H9 (cell line): ENCODE data around the gene PTPRN2. TPM values are rescaled to one million over a fixed set of nuclear protein-coding genes. Genes with fewer than 3 reads are reported as not detected.

ENCODE experiments used
- DNase-seq: peaks from one replicate; pipeline ENCODE4 v3.0.0-alpha.2; 2017
- H2AFZ ChIP-seq: one replicate; pipeline ENCODE4 v1.6.1; 2013; ENCODE audit warnings: mild to moderate bottlenecking, low read length, control low read depth, moderate library complexity
- H2AK5ac ChIP-seq: 2 replicates; pipeline ENCODE4 v1.6.1; 2013; ENCODE audit warnings: low read length, control low read depth, mixed read lengths; ENCODE audit not compliant: insufficient read length
- H2BK120ac ChIP-seq: one replicate; pipeline ENCODE4 v1.6.1; 2013; ENCODE audit warnings: low read depth, mild to moderate bottlenecking, low read length, control low read depth, inconsistent platforms; ENCODE audit not compliant: poor library complexity, severe bottlenecking
- H2BK12ac ChIP-seq: 2 replicates; pipeline ENCODE4 v1.6.1; 2013; ENCODE audit warnings: low read length, control low read depth, mixed read lengths, low read depth; ENCODE audit not compliant: insufficient read length
- H2BK15ac ChIP-seq: 2 replicates; pipeline ENCODE4 v1.6.1; 2013; ENCODE audit warnings: low read depth, low read length, control low read depth
- H2BK20ac ChIP-seq: one replicate; pipeline ENCODE4 v1.6.1; 2013; ENCODE audit warnings: low read depth, mild to moderate bottlenecking, low read length, control low read depth, inconsistent platforms; ENCODE audit not compliant: poor library complexity, severe bottlenecking
- H2BK5ac ChIP-seq: 2 replicates; pipeline ENCODE4 v1.6.1; 2013; ENCODE audit warnings: low read length, control low read depth, mixed read lengths; ENCODE audit not compliant: insufficient read length
- H3K14ac ChIP-seq: 2 replicates; pipeline ENCODE4 v1.6.1; 2013; ENCODE audit warnings: low read length, control low read depth; ENCODE audit not compliant: insufficient read depth
- H3K18ac ChIP-seq: 2 replicates; pipeline ENCODE4 v1.6.1; 2013; ENCODE audit warnings: low read depth, mild to moderate bottlenecking, mixed read lengths, low read length, control low read depth; ENCODE audit not compliant: insufficient read length
- H3K23ac ChIP-seq: 2 replicates; pipeline ENCODE4 v1.6.1; 2013; ENCODE audit warnings: low read length, control low read depth, mixed read lengths, low read depth; ENCODE audit not compliant: insufficient read length
- H3K23me2 ChIP-seq: 2 replicates; pipeline ENCODE4 v1.6.1; 2013; ENCODE audit warnings: low read depth, mild to moderate bottlenecking, mixed read lengths, low read length, control low read depth; ENCODE audit not compliant: insufficient read length, poor library complexity, severe bottlenecking
- H3K27ac ChIP-seq: 2 replicates; pipeline ENCODE4 v1.5.1; 2013; ENCODE audit warnings: low read length, control low read depth, mixed read lengths, low read depth; ENCODE audit not compliant: insufficient read length
- H3K27me3 ChIP-seq: 2 replicates; pipeline ENCODE4 v1.6.1; 2013; ENCODE audit warnings: low read length, control low read depth, inconsistent platforms; ENCODE audit not compliant: insufficient read depth
- H3K4ac ChIP-seq: 2 replicates; pipeline ENCODE4 v1.6.1; 2013; ENCODE audit warnings: low read depth, mild to moderate bottlenecking, control low read depth, inconsistent platforms, low read length, moderate library complexity
- H3K4me1 ChIP-seq: 2 replicates; pipeline ENCODE4 v1.6.1; 2013; ENCODE audit warnings: low read length, control low read depth, inconsistent platforms; ENCODE audit not compliant: insufficient read depth
- H3K4me2 ChIP-seq: 2 replicates; pipeline ENCODE4 v1.6.1; 2013; ENCODE audit warnings: low read length, control low read depth, mixed read lengths; ENCODE audit not compliant: insufficient read length, insufficient read depth
- H3K56ac ChIP-seq: 2 replicates; pipeline ENCODE4 v1.6.1; 2013; ENCODE audit warnings: low read depth, mild to moderate bottlenecking, mixed read lengths, low read length, control low read depth; ENCODE audit not compliant: insufficient read length
- H3K79me1 ChIP-seq: 2 replicates; pipeline ENCODE4 v1.6.1; 2013; ENCODE audit warnings: low read depth, mild to moderate bottlenecking, moderate library complexity, low read length, control low read depth, inconsistent platforms; ENCODE audit not compliant: insufficient read depth, poor library complexity, severe bottlenecking
- H3K79me2 ChIP-seq: 2 replicates; pipeline ENCODE4 v1.6.1; 2013; ENCODE audit warnings: low read length, control low read depth, inconsistent platforms; ENCODE audit not compliant: insufficient read depth
- H3K9ac ChIP-seq: 2 replicates; pipeline ENCODE4 v1.6.1; 2013; ENCODE audit warnings: low read length, control low read depth, mixed read lengths; ENCODE audit not compliant: insufficient read length; ENCODE audit errors: extremely low read depth
- H3K9me3 ChIP-seq: one replicate; pipeline ENCODE4 v1.6.1; 2013; ENCODE audit warnings: low read depth, low read length, inconsistent platforms; ENCODE audit not compliant: control insufficient read depth
- H3T11ph ChIP-seq: one replicate; pipeline ENCODE4 v1.6.1; 2013; ENCODE audit warnings: mild to moderate bottlenecking, low read length, control low read depth, inconsistent platforms
- H4K20me1 ChIP-seq: one replicate; pipeline ENCODE4 v1.6.1; 2013; ENCODE audit not compliant: control insufficient read depth, insufficient read length, insufficient read depth
- H4K5ac ChIP-seq: 2 replicates; pipeline ENCODE4 v1.6.1; 2013; ENCODE audit warnings: low read depth, mild to moderate bottlenecking, mixed read lengths, low read length, control low read depth; ENCODE audit not compliant: insufficient read length
- H4K8ac ChIP-seq: replicated peaks from 2 replicates; pipeline ENCODE4 v1.6.1; 2013; ENCODE audit warnings: low read length, control low read depth, mixed read lengths, low read depth; ENCODE audit not compliant: insufficient read length
- H4K91ac ChIP-seq: 2 replicates; pipeline ENCODE4 v1.6.1; 2013; ENCODE audit warnings: low read depth, mild to moderate bottlenecking, moderate library complexity, mixed read lengths, low read length, control low read depth; ENCODE audit not compliant: insufficient read length
- H3K27ac Mint-ChIP-seq, 3 experiments: 2 replicates in 2 of 3; 3 replicates in 1 of 3; pipeline ENCODE4 v1.8.0; 2020 to 2021; ENCODE audit warnings: mixed read lengths in 3 of 3, mild to moderate bottlenecking in 1 of 3, moderate library complexity in 1 of 3
- H3K27me3 Mint-ChIP-seq: 2 replicates; pipeline ENCODE4 v1.8.0; 2021; ENCODE audit warnings: low read depth, mild to moderate bottlenecking, moderate library complexity, mixed read lengths
- H3K36me3 Mint-ChIP-seq, 3 experiments: 2 replicates in 2 of 3; 3 replicates in 1 of 3; pipeline ENCODE4 v1.8.0; 2020 to 2021; ENCODE audit warnings: low read depth in 3 of 3, mixed read lengths in 3 of 3; ENCODE audit not compliant: insufficient read depth in 1 of 3
- H3K4me1 Mint-ChIP-seq, 2 experiments: 2 replicates each; pipeline ENCODE4 v1.8.0; 2020; ENCODE audit warnings: mixed read lengths in 2 of 2
- H3K4me3 Mint-ChIP-seq, 2 experiments: 2 replicates in 1 of 2; 3 replicates in 1 of 2; pipeline ENCODE4 v1.8.0; 2020 to 2021; ENCODE audit warnings: mild to moderate bottlenecking in 2 of 2, mixed read lengths in 2 of 2, moderate library complexity in 1 of 2
- H3K9me3 Mint-ChIP-seq, 2 experiments: 2 replicates in 1 of 2; 3 replicates in 1 of 2; pipeline ENCODE4 v1.8.0; 2020; ENCODE audit warnings: mild to moderate bottlenecking in 2 of 2, mixed read lengths in 2 of 2, moderate library complexity in 1 of 2
- WGBS: extraction: QIAGEN DNeasy Blood & Tissue Kit; methylation state at CpG from one replicate; pipeline ENCODE4 v1.1.7; 2013; ENCODE audit warnings: missing lambda C conversion rate, low lambda C conversion rate, mixed read lengths; ENCODE audit not compliant: insufficient read length; ENCODE audit errors: extremely low coverage; 5-methylcytosine and 5-hydroxymethylcytosine counted together
- total RNA-seq: library from RNA; stranded (reverse); gene quantifications from 2 replicates; pipeline ENCODE4 v1.2.1, GENCODE V29; 2021
- TF ChIP-seq, protein P1 (sequence below): fragments of 200-600 bp; sonication (generic); conservative IDR thresholded peaks from 3 replicates; pipeline ENCODE4 v1.8.0; 2021; ENCODE audit warnings: antibody characterized with exemption, mild to moderate bottlenecking

Gene PTPRN2
- total RNA-seq, 1 experiment from 2014 or later = 5.2 TPM

DNA sequence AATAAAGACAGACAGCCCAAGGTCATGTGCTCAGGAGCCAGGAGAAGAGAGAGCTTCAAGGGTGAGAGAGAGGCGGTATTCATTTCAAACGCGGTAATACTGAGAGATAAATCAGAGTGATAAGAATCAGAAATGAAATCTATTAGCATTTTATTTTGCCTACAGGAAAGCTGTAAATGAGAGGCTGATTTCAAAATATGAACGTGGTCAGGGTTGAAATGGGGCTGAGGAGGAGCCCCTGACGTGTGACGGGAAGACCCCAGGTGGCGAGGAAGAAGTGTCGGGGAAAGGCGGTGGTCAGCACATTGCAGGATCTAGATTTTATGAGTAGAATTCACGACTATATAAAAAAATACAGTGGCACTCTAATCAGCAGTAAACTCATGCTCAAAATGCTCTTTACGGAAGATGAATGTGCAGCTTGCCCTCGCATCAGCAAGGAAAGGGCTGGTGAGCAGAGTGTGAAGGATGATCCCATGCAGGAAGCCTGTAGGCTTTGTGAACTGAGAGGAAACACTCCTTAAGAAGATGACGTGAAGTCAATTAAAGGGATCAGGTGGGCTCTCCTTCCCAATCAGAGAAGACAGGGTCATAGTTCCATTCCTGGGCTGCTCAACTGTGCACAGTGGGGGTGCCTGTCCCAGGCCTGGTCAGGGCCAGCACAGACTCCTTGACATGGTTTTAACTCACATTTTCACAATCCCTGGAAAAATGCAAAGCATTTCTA is 360.2 kb downstream of the PTPRN2 start:
- no peak overlapping the region for H4K8ac ChIP-seq
- no peak overlapping the region for H2BK20ac ChIP-seq
- H3K23me2 ChIP-seq = no peaks in the 10 kb centered on the region
- H4K20me1 ChIP-seq = no peaks in the 10 kb centered on the region
- no peak overlapping the region for H2BK15ac ChIP-seq
- no peak overlapping the region for H2BK120ac ChIP-seq
- no peak overlapping the region for H3K9ac ChIP-seq
- H2AK5ac ChIP-seq = no peak overlapping the region
- no peak overlapping the region for H2BK5ac ChIP-seq
- H3K27ac ChIP-seq = no peak overlapping the region
- no peak overlapping the region for H2AFZ ChIP-seq
- H3K4me1 ChIP-seq = no peaks in the 10 kb centered on the region
- H4K5ac ChIP-seq = no peak overlapping the region
- H3K4me2 ChIP-seq = no peak overlapping the region
- DNase-seq = no peak
- TF ChIP-seq, protein P1, sequence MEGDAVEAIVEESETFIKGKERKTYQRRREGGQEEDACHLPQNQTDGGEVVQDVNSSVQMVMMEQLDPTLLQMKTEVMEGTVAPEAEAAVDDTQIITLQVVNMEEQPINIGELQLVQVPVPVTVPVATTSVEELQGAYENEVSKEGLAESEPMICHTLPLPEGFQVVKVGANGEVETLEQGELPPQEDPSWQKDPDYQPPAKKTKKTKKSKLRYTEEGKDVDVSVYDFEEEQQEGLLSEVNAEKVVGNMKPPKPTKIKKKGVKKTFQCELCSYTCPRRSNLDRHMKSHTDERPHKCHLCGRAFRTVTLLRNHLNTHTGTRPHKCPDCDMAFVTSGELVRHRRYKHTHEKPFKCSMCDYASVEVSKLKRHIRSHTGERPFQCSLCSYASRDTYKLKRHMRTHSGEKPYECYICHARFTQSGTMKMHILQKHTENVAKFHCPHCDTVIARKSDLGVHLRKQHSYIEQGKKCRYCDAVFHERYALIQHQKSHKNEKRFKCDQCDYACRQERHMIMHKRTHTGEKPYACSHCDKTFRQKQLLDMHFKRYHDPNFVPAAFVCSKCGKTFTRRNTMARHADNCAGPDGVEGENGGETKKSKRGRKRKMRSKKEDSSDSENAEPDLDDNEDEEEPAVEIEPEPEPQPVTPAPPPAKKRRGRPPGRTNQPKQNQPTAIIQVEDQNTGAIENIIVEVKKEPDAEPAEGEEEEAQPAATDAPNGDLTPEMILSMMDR = no peak
- no peak overlapping the region for H3T11ph ChIP-seq
- no peaks in the 10 kb centered on the region for H3K79me1 ChIP-seq
- H3K36me3 Mint-ChIP-seq = peaks cover 14 to 31% (median 21%) of the 10 kb centered on the region in 3 experiments
- no peak overlapping the region for H3K27ac Mint-ChIP-seq
- H3K4ac ChIP-seq = no peak overlapping the region
- H3K79me2 ChIP-seq = no peaks in the 10 kb centered on the region
- H3K4me1 Mint-ChIP-seq = peaks cover 3 to 7% of the 10 kb centered on the region in 2 experiments
- peaks cover 4% of the 10 kb centered on the region for H3K27me3 Mint-ChIP-seq
- H3K14ac ChIP-seq = no peak overlapping the region
- no peak overlapping the region for H3K23ac ChIP-seq
- no peak overlapping the region for H3K18ac ChIP-seq
- no peak overlapping the region for H3K56ac ChIP-seq
- no peak overlapping the region for H4K91ac ChIP-seq
- peaks cover 7% of the 10 kb centered on the region for H3K9me3 ChIP-seq
- whole genome bisulfite sequencing = no CpG with 5 or more reads among the region's 13 CpGs
- H3K4me3 Mint-ChIP-seq = no peak overlapping the region
- H2BK12ac ChIP-seq = no peak overlapping the region
- no peaks in the 10 kb centered on the region for H3K27me3 ChIP-seq
- peaks cover 31% of the 10 kb centered on the region in 2 experiments for H3K9me3 Mint-ChIP-seq
